Retinal pigment epithelial cell (primary cell): ENCODE results near the gene CCDC18.

Experiments used
- DNase-seq: peaks from one replicate; pipeline ENCODE4 v3.0.0-alpha.2; 2010; ENCODE audit warnings: low read depth
- H3K4me3 ChIP-seq: 2 replicates; pipeline ENCODE4 v1.5.1; 2011; ENCODE audit warnings: mild to moderate bottlenecking, low read length, control low read depth, moderate library complexity
- CTCF ChIP-seq: conservative IDR thresholded peaks from 2 replicates; pipeline ENCODE4 v1.5.1; 2011; ENCODE audit warnings: low read depth, low read length, control low read depth, inconsistent platforms

CCDC18 gene

GRCh38 chr1:93143136-93143535 is 37.4 kb upstream of the CCDC18 start:
- H3K4me3 ChIP-seq: no peak overlapping the region
- DNase-seq: no peak
- no peak for TF ChIP-seq CTCF

DNA sequence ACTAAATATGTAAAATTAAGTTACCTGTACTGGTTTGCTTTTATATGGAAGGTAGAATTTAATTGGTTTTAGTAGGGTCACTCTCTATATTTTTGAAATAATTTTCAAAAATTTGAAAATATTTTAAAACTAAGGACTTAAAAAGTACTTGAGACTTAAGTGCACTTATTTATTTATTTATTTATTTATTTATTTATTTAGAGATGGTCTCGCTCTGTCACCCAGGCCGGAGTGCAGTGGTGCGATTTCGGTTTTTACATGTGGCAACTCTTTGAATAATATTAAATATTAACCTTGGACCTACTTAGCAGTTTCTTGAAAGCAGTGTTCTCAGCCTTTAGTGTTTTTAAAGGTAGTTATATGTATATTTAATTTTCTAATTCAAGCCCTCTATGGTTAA is 36.8 kb upstream of the CCDC18 start:
- TF ChIP-seq CTCF: no peak
- no peak for DNase-seq
- no peak overlapping the region for H3K4me3 ChIP-seq

- H3K4me3 ChIP-seq: no peak overlapping the region
- DNase-seq: no peak
- no peak for TF ChIP-seq CTCF
These were observed 32.5 kb upstream of the CCDC18 start for GRCh38 chr1:93148001-93148400.

DNA sequence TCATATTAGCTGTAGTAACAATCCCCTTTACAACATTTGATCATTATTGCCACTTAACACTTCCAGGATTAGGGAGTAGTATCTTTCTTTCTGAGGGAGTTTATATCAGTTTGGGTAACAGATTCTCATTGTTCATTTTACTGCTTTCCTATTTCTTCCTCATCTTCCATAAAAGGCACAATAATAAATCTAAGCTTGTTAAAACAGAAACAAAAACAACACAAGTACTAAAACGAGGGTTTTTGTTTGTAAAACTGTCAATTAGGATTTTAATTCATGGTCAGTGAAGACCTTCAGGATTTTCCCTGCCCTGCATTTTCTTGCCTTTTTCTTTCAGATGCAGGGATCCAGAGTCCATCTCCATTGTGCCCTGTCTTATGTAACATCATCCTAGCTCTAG is 29.8 kb upstream of the CCDC18 start:
- no peak for DNase-seq
- no peak overlapping the region for H3K4me3 ChIP-seq
- no peak for TF ChIP-seq CTCF

- no peak for TF ChIP-seq CTCF
- no peak for DNase-seq
- H3K4me3 ChIP-seq: no peak overlapping the region
These were observed 29.1 kb upstream of the CCDC18 start for GRCh38 chr1:93151474-93151873.

GRCh38 chr1:93152835-93153234 is 27.7 kb upstream of the CCDC18 start:
- no peak for DNase-seq
- no peak for TF ChIP-seq CTCF
- no peak overlapping the region for H3K4me3 ChIP-seq

DNA sequence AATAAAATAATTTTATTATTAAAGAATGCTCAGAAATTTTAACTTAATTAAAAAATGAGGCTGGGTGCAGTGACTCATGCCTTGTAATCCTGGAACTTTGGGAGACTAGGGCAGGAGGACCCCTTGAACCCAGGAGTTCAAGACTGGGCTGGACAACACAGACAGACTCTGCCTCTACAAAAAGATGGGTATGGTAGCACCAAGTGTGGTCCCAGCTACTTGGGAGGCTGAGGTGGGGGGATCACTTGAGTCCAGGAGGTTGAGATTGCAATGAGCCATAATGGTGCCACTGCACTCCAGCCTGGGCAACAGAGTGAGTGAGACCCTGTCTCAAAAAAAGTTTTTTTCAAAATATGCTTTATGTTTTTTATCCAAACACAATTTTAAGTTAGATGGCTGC is 25.6 kb upstream of the CCDC18 start:
- no peak for TF ChIP-seq CTCF

More for the DNA sequence above, 25.6 kb upstream of the CCDC18 start:
- no peak for DNase-seq
- H3K4me3 ChIP-seq: no peak overlapping the region
